GM12878 (cell line): ENCODE data around the gene SNAP47. TPM values are rescaled to one million over a fixed set of nuclear protein-coding genes. Genes with fewer than 3 reads are reported as not detected.
A peak's percentile ranks its signal among the peaks of the same experiment; 100 is the strongest.

ENCODE experiments used
- ATAC-seq: fragments of 200-7000 bp; cut with Tn5 transposase; 3 replicates; pipeline ENCODE4 v1.9.1; 2020; ENCODE audit warnings: mild to moderate bottlenecking, moderate library complexity
- BruUV-seq: library from RNA; stranded (reverse); fragments of 400-500 nt; replicated peaks from 2 replicates; lab custom pipeline; 2021; lab: Mats Ljungman, UMichigan
- CTCF ChIA-PET: fragments of 300-600 bp; sonication (Branson Sonifier 250); formaldehyde crosslinking; extraction: SDS; loops from one replicate; lab custom pipeline; 2021; ENCODE audit warnings: inconsistent platforms; lab: Yijun Ruan, JAX
- POLR2A ChIA-PET: fragments of 350-600 bp; formaldehyde crosslinking; extraction: SDS; loops from one replicate; lab custom pipeline; 2021; ENCODE audit warnings: inconsistent platforms; lab: Charles Lee
- RAD21 ChIA-PET: fragments of 300-600 bp; sonication (Branson Sonifier 250); formaldehyde crosslinking; loops from one replicate; lab custom pipeline; 2023; ENCODE audit warnings: antibody characterized with exemption; ENCODE audit not compliant: unreplicated experiment; lab: Charles Lee
- SMC1A ChIA-PET: fragments of 300-600 bp; sonication (Branson Sonifier 250); formaldehyde crosslinking; loops from one replicate; lab custom pipeline; 2023; ENCODE audit not compliant: unreplicated experiment, uncharacterized antibody; lab: Charles Lee
- DNase-seq: peaks from one replicate; pipeline ENCODE4 v3.0.0-alpha.2; 2011; ENCODE audit warnings: low read depth, low spot score
- FAIRE-seq: peaks from 3 replicates; lab custom pipeline; 2011; peaks lifted over from hg19 to GRCh38; lab: Jason Lieb, UNC
- H2AFZ ChIP-seq: 2 replicates; pipeline ENCODE4 v1.6.0; 2011; ENCODE audit warnings: low read depth, low read length, control low read depth; ENCODE audit not compliant: control insufficient read depth
- H3K27ac ChIP-seq: 2 replicates; pipeline ENCODE4 v1.5.1; 2011; ENCODE audit warnings: control low read depth; ENCODE audit not compliant: control insufficient read depth, insufficient read depth
- H3K27me3 ChIP-seq, 2 experiments: replicated peaks in 1 of 2; 2 replicates each; pipeline versions ENCODE4 v1.6.0 to v1.6.1; 2011; ENCODE audit warnings: low read length in 1 of 2; ENCODE audit not compliant: control insufficient read depth in 2 of 2, insufficient read depth in 2 of 2
- H3K36me3 ChIP-seq, 2 experiments: 2 replicates each; pipeline ENCODE4 v1.5.1; 2011; ENCODE audit warnings: low read length in 1 of 2; ENCODE audit not compliant: control insufficient read depth in 2 of 2, insufficient read depth in 2 of 2
- H3K4me1 ChIP-seq: 2 replicates; pipeline ENCODE4 v1.6.1; 2011; ENCODE audit warnings: mild to moderate bottlenecking, low read length, moderate library complexity, mixed read lengths; ENCODE audit not compliant: control insufficient read depth, insufficient read depth
- H3K4me2 ChIP-seq: 2 replicates; pipeline ENCODE4 v1.6.0; 2011; ENCODE audit warnings: control low read depth; ENCODE audit not compliant: control insufficient read depth, insufficient read depth
- H3K4me3 ChIP-seq: fragments of 200-600 bp; sonication (generic); 2 replicates; pipeline ENCODE4 v1.5.1; 2016
- H3K79me2 ChIP-seq: 2 replicates; pipeline ENCODE4 v1.6.0; 2011; ENCODE audit warnings: low read length; ENCODE audit not compliant: control insufficient read depth, insufficient read depth
- H3K9ac ChIP-seq: 2 replicates; pipeline ENCODE4 v1.8.0; 2011; ENCODE audit warnings: low read length, control low read depth, mixed read lengths; ENCODE audit not compliant: control insufficient read depth, insufficient read depth
- H3K9me3 ChIP-seq: replicated peaks from 3 replicates; pipeline ENCODE4 v1.5.1; 2011; ENCODE audit warnings: mild to moderate bottlenecking, low read length; ENCODE audit not compliant: control insufficient read depth, insufficient read depth
- H4K20me1 ChIP-seq: 2 replicates; pipeline ENCODE4 v1.6.0; 2011; ENCODE audit not compliant: control insufficient read depth, insufficient read depth
- CREB1 ChIP-seq: IDR thresholded peaks from 2 replicates; pipeline ENCODE4 v1.6.1; 2012; ENCODE audit warnings: low read depth, mild to moderate bottlenecking, inconsistent platforms
- ETV6 ChIP-seq, 2 experiments: fragments of 450-650 bp in 1 of 2; IDR thresholded peaks in 1 of 2; conservative IDR thresholded peaks in 1 of 2; 2 replicates each; pipeline ENCODE4 v1.6.1; 2014; ENCODE audit warnings: antibody characterized with exemption in 1 of 2, borderline replicate concordance in 1 of 2, low read depth in 1 of 2, mild to moderate bottlenecking in 1 of 2, moderate library complexity in 1 of 2
- IKZF1 ChIP-seq: fragments of 450-650 bp; conservative IDR thresholded peaks from 2 replicates; pipeline ENCODE4 v1.6.1; 2017; ENCODE audit warnings: antibody characterized with exemption, mild to moderate bottlenecking
- KDM1A ChIP-seq: fragments of 200-600 bp; sonication (generic); IDR thresholded peaks from 2 replicates; pipeline ENCODE4 v1.6.1; 2016; ENCODE audit warnings: borderline replicate concordance
- RBBP5 ChIP-seq: fragments of 200-600 bp; sonication (generic); conservative IDR thresholded peaks from 2 replicates; pipeline ENCODE4 v1.6.1; 2016
- SP1 ChIP-seq: IDR thresholded peaks from one replicate; pipeline ENCODE4 v1.6.1; 2011; ENCODE audit warnings: low read depth, low read length
- WGBS: methylation state at CpG from one replicate; pipeline ENCODE4 v1.1.6; 2016; ENCODE audit warnings: low lambda C conversion rate; ENCODE audit not compliant: insufficient replicate concordance, insufficient coverage; ENCODE audit errors: missing lambda C conversion rate; 5-methylcytosine and 5-hydroxymethylcytosine counted together
- in situ Hi-C: fragments of 300-500 bp; cut with MboI; formaldehyde crosslinking; loops from 9 replicates; pipeline ENCODE4 v1.14.3; 2018; ENCODE audit warnings: mixed read lengths
- intact Hi-C: fragments of 100-400 bp; cut with micrococcal nuclease; formaldehyde crosslinking; loops from one replicate; pipeline ENCODE4 v1.14.2; 2022; ENCODE audit not compliant: unreplicated experiment
- polyA plus RNA-seq, 11 experiments: library from polyadenylated mRNA; depleted of rRNA in 4 of 11; unstranded in 6 of 11; stranded (reverse) in 5 of 11; fragments of >200 nt; fragmentation: Nextera tagmentation in 4 of 11; fragmentation: Illumina TruSeq in 1 of 11; extraction: Ambion mirVana in 4 of 11; extraction: Trizol in 1 of 11; gene quantifications; 1 replicate in 1 of 11; 2 replicates in 10 of 11; pipeline versions ENCODE4 v1.2.1 to v1.2.3, GENCODE V29; 2011 to 2016; ENCODE audit warnings: inconsistent platforms in 2 of 11, missing spikeins in 2 of 11, low read depth in 1 of 11
- total RNA-seq, 4 experiments: library from RNA; depleted of rRNA in 3 of 4; stranded (reverse); fragments of >200 nt in 3 of 4; fragmentation: Illumina TruSeq in 1 of 4; extraction: Trizol in 1 of 4; gene quantifications; 2 replicates each; pipeline versions ENCODE4 v1.2.1 to v1.2.3, GENCODE V29; 2013 to 2021
- TF ChIP-seq, protein P1 (sequence below): fragments of 450-650 bp; IDR thresholded peaks from 2 replicates; pipeline ENCODE4 v1.6.1; 2017; ENCODE audit warnings: antibody characterized with exemption, mild to moderate bottlenecking, moderate library complexity
- TF ChIP-seq, protein P2 (sequence below): fragments of 450-650 bp; IDR thresholded peaks from 2 replicates; pipeline ENCODE4 v1.6.1; 2017; ENCODE audit warnings: mild to moderate bottlenecking, moderate library complexity
- TF ChIP-seq, protein P3 (sequence below): IDR thresholded peaks from 2 replicates; pipeline ENCODE4 v1.6.1; 2012; ENCODE audit warnings: improper control_type of control experiment, low read depth, low read length; ENCODE audit not compliant: insufficient replicate concordance

Gene SNAP47
- total and polyA plus RNA-seq, 10 of the 15 experiments (the other 5 are each of a cell fraction or from before 2014, with no cell fraction given): 1.3 to 39.6 (median 25.2) TPM

DNA sequence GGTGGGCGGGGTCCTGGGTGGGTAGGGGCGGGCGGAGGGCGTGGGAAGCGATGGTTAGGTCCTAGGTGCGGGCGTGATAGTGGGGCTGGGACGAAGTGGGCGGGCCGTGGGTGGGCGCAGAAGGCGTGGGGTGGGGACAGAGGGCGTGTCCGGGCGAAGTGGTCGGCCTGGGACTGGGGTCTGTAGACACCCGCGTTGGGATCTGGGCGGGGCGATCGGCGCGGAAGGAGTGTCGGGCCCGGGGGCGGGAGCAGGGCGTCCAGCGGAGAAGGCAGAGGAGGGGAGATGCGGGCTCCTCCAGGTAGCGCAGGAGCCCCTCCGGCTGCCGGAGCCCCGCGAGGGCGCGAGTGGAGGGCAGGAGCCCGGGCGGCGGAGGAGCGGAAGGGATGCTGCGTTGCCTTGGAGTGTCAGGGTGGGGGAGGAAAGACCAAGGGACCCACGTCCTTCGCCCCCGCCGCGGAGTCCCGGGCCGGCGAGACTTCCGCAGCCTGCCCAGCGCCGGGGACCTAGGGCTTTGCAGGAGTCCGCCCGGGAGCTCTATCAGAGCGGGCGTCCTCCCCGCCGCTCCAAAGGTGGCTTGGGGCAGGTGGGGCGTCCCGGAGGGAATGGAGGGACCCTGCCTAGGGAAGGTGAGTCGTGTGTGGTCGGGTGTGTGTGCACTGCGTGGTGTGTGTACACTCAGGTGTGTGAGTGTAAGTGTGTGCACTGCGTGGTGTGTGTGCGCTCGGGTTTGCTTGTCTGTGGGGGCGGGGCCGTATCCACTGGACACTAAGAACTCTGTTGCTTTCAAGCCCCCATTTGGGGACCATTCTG lies 53.2 kb downstream of the SNAP47 start:
- no peak overlapping the region for H3K9ac ChIP-seq
- H3K36me3 ChIP-seq: no peaks in the 10 kb centered on the region
- ATAC-seq: peak; percentile 82
- POLR2A ChIA-PET: interaction anchor here (1.0 kb wide), 1 partner anchor 24 kb away, joined by 4 read pairs; no protein-coding TSS in a partner anchor
- no peaks in the 10 kb centered on the region for H4K20me1 ChIP-seq
- WGBS: 8% methylated on average over 44 of the region's 68 CpGs
- RAD21 ChIA-PET: no interaction called here
- no peak for DNase-seq
- in situ Hi-C loops (no loop called here), intact Hi-C loops (loop anchor here (5.0 to 10.0 kb wide), 2 partner anchors 54 to 619 kb away; partner anchors contain the start of genes JMJD4, SNAP47 and TRIM11)
- H2AFZ ChIP-seq: peak overlapping the region; percentile 55
- no TSS peak for BruUV-seq
- SMC1A ChIA-PET: interaction anchor here (0.5 kb wide), 1 partner anchor 26 kb away, joined by 3 read pairs; no protein-coding TSS in a partner anchor
- peak overlapping the region; percentile 63 for H3K4me3 ChIP-seq
- FAIRE-seq: no peak
- H3K79me2 ChIP-seq: no peaks in the 10 kb centered on the region
- no peaks in the 10 kb centered on the region for H3K9me3 ChIP-seq
- H3K27me3 ChIP-seq: no peaks in the 10 kb centered on the region
- no peak overlapping the region for H3K27ac ChIP-seq
- peak overlapping the region; percentile 66 for H3K4me2 ChIP-seq
- CTCF ChIA-PET: interaction anchor here (0.5 kb wide), 1 partner anchor 54 kb away, joined by 4 read pairs; no protein-coding TSS in a partner anchor
- peaks cover 10% of the 10 kb centered on the region for H3K4me1 ChIP-seq
- TF ChIP-seq, protein P1, sequence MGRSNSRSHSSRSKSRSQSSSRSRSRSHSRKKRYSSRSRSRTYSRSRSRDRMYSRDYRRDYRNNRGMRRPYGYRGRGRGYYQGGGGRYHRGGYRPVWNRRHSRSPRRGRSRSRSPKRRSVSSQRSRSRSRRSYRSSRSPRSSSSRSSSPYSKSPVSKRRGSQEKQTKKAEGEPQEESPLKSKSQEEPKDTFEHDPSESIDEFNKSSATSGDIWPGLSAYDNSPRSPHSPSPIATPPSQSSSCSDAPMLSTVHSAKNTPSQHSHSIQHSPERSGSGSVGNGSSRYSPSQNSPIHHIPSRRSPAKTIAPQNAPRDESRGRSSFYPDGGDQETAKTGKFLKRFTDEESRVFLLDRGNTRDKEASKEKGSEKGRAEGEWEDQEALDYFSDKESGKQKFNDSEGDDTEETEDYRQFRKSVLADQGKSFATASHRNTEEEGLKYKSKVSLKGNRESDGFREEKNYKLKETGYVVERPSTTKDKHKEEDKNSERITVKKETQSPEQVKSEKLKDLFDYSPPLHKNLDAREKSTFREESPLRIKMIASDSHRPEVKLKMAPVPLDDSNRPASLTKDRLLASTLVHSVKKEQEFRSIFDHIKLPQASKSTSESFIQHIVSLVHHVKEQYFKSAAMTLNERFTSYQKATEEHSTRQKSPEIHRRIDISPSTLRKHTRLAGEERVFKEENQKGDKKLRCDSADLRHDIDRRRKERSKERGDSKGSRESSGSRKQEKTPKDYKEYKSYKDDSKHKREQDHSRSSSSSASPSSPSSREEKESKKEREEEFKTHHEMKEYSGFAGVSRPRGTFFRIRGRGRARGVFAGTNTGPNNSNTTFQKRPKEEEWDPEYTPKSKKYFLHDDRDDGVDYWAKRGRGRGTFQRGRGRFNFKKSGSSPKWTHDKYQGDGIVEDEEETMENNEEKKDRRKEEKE: no peak
- TF ChIP-seq CREB1: no peak
- TF ChIP-seq, protein P2, sequence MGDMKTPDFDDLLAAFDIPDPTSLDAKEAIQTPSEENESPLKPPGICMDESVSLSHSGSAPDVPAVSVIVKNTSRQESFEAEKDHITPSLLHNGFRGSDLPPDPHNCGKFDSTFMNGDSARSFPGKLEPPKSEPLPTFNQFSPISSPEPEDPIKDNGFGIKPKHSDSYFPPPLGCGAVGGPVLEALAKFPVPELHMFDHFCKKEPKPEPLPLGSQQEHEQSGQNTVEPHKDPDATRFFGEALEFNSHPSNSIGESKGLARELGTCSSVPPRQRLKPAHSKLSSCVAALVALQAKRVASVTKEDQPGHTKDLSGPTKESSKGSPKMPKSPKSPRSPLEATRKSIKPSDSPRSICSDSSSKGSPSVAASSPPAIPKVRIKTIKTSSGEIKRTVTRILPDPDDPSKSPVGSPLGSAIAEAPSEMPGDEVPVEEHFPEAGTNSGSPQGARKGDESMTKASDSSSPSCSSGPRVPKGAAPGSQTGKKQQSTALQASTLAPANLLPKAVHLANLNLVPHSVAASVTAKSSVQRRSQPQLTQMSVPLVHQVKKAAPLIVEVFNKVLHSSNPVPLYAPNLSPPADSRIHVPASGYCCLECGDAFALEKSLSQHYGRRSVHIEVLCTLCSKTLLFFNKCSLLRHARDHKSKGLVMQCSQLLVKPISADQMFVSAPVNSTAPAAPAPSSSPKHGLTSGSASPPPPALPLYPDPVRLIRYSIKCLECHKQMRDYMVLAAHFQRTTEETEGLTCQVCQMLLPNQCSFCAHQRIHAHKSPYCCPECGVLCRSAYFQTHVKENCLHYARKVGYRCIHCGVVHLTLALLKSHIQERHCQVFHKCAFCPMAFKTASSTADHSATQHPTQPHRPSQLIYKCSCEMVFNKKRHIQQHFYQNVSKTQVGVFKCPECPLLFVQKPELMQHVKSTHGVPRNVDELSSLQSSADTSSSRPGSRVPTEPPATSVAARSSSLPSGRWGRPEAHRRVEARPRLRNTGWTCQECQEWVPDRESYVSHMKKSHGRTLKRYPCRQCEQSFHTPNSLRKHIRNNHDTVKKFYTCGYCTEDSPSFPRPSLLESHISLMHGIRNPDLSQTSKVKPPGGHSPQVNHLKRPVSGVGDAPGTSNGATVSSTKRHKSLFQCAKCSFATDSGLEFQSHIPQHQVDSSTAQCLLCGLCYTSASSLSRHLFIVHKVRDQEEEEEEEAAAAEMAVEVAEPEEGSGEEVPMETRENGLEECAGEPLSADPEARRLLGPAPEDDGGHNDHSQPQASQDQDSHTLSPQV: no peak
- TF ChIP-seq ETV6 (conservative IDR thresholded peaks at IDR 0.05 in 1 of 2, IDR thresholded peaks at IDR 0.05 in 1 of 2; ENCODE audit: borderline replicate concordance in 1 of 2, low read depth in 1 of 2): no peak
- TF ChIP-seq, protein P3, sequence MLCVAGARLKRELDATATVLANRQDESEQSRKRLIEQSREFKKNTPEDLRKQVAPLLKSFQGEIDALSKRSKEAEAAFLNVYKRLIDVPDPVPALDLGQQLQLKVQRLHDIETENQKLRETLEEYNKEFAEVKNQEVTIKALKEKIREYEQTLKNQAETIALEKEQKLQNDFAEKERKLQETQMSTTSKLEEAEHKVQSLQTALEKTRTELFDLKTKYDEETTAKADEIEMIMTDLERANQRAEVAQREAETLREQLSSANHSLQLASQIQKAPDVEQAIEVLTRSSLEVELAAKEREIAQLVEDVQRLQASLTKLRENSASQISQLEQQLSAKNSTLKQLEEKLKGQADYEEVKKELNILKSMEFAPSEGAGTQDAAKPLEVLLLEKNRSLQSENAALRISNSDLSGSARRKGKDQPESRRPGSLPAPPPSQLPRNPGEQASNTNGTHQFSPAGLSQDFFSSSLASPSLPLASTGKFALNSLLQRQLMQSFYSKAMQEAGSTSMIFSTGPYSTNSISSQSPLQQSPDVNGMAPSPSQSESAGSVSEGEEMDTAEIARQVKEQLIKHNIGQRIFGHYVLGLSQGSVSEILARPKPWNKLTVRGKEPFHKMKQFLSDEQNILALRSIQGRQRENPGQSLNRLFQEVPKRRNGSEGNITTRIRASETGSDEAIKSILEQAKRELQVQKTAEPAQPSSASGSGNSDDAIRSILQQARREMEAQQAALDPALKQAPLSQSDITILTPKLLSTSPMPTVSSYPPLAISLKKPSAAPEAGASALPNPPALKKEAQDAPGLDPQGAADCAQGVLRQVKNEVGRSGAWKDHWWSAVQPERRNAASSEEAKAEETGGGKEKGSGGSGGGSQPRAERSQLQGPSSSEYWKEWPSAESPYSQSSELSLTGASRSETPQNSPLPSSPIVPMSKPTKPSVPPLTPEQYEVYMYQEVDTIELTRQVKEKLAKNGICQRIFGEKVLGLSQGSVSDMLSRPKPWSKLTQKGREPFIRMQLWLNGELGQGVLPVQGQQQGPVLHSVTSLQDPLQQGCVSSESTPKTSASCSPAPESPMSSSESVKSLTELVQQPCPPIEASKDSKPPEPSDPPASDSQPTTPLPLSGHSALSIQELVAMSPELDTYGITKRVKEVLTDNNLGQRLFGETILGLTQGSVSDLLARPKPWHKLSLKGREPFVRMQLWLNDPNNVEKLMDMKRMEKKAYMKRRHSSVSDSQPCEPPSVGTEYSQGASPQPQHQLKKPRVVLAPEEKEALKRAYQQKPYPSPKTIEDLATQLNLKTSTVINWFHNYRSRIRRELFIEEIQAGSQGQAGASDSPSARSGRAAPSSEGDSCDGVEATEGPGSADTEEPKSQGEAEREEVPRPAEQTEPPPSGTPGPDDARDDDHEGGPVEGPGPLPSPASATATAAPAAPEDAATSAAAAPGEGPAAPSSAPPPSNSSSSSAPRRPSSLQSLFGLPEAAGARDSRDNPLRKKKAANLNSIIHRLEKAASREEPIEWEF: no peak
- no peak for TF ChIP-seq RBBP5
- peak; percentile 25 for TF ChIP-seq SP1
- 0 out of 2 replicates have a peak, but pooled peaks have one; percentile 23 for TF ChIP-seq IKZF1
- no peak for TF ChIP-seq KDM1A
